GM12872 (cell line): ENCODE data around the gene SERPINA5.

Experiments used
- TF ChIP-seq, protein P1 (sequence below): IDR thresholded peaks from 3 replicates; pipeline ENCODE4 v1.5.1; 2011; ENCODE audit warnings: low read depth, mild to moderate bottlenecking, low read length, moderate library complexity; ENCODE audit not compliant: insufficient read depth

Gene SERPINA5

GRCh38 chr14:94558842-94559241, 22.4 kb upstream of the SERPINA5 start:
- TF ChIP-seq, protein P1, sequence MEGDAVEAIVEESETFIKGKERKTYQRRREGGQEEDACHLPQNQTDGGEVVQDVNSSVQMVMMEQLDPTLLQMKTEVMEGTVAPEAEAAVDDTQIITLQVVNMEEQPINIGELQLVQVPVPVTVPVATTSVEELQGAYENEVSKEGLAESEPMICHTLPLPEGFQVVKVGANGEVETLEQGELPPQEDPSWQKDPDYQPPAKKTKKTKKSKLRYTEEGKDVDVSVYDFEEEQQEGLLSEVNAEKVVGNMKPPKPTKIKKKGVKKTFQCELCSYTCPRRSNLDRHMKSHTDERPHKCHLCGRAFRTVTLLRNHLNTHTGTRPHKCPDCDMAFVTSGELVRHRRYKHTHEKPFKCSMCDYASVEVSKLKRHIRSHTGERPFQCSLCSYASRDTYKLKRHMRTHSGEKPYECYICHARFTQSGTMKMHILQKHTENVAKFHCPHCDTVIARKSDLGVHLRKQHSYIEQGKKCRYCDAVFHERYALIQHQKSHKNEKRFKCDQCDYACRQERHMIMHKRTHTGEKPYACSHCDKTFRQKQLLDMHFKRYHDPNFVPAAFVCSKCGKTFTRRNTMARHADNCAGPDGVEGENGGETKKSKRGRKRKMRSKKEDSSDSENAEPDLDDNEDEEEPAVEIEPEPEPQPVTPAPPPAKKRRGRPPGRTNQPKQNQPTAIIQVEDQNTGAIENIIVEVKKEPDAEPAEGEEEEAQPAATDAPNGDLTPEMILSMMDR, result no peak

DNA sequence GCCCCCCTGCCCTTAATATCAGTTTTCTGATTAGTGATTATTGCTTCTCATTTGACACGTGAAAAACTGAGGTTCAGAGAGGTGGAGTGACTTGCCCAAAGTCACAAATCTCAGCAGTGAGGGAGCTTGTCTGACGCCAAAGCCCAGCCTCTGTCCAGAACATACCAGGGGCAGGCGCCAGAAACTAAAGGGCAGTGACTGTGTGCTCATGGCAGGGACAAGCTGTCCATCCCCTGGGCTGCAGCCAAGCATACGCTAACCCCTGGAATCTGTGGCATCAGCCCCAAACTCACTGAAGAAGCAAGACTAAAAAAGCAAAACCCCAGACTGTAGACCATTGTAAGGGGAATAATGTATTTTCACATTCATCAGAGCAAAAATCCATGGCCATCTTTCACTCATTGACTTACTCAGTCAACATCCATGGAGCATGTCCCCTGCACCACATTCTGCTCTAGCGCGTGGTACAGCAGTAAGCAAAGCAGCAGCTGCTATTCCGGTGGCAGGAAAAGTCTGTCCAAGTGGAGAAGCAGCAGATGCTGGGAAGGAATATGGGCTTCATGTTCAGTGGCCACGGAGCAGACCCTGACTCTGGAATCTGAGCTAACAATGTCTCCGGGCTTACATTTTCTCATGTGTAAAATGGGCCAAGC, 21.5 kb upstream of the SERPINA5 start:
- TF ChIP-seq, protein P1, result no peak

DNA sequence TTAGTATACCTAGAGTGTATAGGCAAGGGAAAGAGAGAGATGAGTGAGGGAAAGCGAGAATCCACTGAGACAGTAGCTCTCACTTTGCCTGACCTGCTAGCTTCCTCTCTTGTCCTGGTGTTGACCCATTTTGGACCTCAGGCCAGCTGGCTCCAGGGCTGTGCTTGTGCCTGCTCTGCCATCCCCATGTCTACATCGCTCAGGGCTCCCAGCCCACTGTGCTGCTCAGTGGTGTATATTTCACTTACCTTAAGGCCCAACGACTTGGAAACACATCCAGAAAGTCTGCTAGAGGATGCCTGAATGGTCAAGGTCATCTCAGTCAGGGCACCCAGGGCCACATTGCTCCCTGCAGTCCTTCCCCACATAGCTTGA, 20.9 kb upstream of the SERPINA5 start:
- TF ChIP-seq, protein P1, result no peak

DNA sequence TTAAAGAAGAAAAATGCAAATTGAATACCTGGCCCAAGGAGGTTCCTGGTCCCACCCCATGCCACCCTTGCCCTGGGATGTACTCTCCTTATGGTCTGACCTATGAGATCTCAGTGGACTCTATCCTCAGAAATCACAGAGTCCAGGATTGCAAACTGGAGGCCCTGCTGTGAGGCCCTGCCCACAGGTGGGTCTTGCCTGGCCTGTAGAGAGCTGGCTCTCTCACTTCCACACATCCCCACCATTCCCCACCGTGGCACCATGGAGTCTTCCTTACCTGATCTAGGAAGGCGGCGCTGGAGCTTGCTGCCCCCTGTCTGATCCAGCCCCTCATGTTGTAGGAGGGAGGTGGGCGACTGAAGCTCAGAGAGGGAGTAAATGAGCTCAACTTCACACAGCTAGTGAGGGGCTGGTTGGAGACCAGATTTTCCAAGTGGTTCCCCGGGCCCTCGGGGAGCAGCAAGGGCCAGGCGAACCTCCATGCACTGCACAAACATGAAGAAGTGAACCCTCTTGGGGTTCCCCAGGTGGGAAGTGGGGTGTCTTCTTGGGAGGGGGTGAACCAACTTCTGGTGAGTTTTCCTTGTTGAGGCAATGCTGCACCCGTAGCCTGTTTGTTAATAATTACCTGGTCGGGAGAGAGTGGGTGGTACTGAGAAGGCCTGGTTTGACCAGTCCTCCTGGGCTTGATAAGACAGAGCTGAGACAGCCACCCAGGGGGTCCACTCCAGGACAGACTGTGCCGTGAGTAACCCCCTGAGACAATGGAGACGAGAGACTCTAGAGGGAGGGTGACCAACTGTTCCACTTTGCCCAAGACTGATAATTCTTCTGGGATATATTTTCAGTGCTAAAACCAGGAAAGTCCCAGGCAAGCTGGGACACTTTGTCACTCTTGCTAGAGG, 20.2 kb upstream of the SERPINA5 start, which contains the start of gene SERPINA4:
SERPINA4 (plus strand) TSS at position 692 of the 905 bp plus-strand sequence. CDS start 2,041 bp downstream, outside the sequence.
- TF ChIP-seq, protein P1, result no peak

GRCh38 chr14:94561656-94562010, 19.6 kb upstream of the SERPINA5 start:
- TF ChIP-seq, protein P1, result no peak

GRCh38 chr14:94562022-94562421, 19.2 kb upstream of the SERPINA5 start:
- TF ChIP-seq, protein P1, result no peak
